CD4-positive, alpha-beta T cell (primary cell): ENCODE data around the gene SPDYE18. TPM values are rescaled to one million over a fixed set of nuclear protein-coding genes. Genes with fewer than 3 reads are reported as not detected.

Source experiments
- total RNA-seq, 174 experiments: library from RNA in 2 of 174; stranded (reverse) in 2 of 174; gene quantifications; one replicate each; pipeline ENCODE4 v1.2.3 and lab custom pipeline; 2021 to 2026

Gene SPDYE18
- total RNA-seq, 2 experiments from 2014 or later: 0.82 to 1.8 TPM

Other genes with a start within 250 kb of the SPDYE18 start
- gene SPDYE17, start 30.2 kb downstream of the SPDYE18 start, total RNA-seq: not detected
- gene CCDC146, start 60.1 kb upstream of the SPDYE18 start, total RNA-seq: 10 to 100 TPM; 10.3 to 10.5 TPM
- 1 to 10 TPM; 1.5 to 1.6 TPM for gene FGL2, start 137.3 kb upstream of the SPDYE18 start, total RNA-seq